WI38 (cell line): ENCODE measurements around the gene RTN4RL1.

Experiments
- H3K4me3 ChIP-seq: 2 replicates; pipeline ENCODE4 v1.5.1; 2011; ENCODE audit warnings: low read depth, mild to moderate bottlenecking, control low read depth, low read length
- TF ChIP-seq, protein P1 (sequence below): IDR thresholded peaks from 2 replicates; pipeline ENCODE4 v1.5.1; 2012; ENCODE audit warnings: low read depth, mild to moderate bottlenecking, control low read depth, low read length

The RTN4RL1 gene

DNA sequence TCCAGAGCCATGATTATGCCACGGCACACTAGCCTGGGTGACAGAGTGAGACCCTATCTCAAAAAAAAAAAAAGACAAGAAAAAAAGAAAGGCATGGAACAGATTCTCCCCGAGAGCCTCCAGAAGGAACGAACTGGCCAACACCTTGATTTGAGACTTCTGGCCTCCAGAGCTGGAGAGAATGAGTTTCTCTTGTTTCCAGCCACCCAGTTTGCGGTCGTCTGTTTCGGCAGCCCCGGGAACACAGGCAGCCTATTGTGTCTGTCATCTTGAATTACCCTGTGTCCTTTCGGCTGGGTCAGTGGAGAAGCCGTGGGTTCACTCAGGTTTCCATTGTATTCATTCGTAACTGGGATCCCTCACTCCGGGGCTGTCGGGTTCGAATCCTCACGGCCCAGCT lies 111.4 kb downstream of the RTN4RL1 start:
- no peak overlapping the region for H3K4me3 ChIP-seq
- TF ChIP-seq, protein P1, sequence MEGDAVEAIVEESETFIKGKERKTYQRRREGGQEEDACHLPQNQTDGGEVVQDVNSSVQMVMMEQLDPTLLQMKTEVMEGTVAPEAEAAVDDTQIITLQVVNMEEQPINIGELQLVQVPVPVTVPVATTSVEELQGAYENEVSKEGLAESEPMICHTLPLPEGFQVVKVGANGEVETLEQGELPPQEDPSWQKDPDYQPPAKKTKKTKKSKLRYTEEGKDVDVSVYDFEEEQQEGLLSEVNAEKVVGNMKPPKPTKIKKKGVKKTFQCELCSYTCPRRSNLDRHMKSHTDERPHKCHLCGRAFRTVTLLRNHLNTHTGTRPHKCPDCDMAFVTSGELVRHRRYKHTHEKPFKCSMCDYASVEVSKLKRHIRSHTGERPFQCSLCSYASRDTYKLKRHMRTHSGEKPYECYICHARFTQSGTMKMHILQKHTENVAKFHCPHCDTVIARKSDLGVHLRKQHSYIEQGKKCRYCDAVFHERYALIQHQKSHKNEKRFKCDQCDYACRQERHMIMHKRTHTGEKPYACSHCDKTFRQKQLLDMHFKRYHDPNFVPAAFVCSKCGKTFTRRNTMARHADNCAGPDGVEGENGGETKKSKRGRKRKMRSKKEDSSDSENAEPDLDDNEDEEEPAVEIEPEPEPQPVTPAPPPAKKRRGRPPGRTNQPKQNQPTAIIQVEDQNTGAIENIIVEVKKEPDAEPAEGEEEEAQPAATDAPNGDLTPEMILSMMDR: no peak

DNA sequence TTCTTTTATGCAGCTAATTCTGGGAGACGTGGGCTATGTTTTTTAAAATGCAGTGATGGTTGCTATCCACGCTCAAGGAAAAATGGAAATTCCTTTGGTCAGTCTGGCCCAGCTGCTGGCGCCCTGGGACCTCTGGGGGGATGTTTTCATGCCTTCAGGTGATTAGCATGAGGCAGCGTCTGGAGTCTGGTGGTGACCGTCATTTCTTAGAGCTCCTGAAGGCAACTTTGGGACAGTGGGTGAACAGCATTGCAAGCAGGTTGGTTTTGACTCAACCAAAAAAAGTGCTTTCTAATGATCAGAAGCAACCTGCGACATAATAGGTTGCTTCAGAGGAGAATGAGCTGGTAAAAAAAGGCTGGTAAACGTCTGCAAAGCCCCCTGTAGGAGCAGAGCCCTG lies 113.0 kb downstream of the RTN4RL1 start:
- TF ChIP-seq, protein P1: no peak
- no peak overlapping the region for H3K4me3 ChIP-seq

DNA sequence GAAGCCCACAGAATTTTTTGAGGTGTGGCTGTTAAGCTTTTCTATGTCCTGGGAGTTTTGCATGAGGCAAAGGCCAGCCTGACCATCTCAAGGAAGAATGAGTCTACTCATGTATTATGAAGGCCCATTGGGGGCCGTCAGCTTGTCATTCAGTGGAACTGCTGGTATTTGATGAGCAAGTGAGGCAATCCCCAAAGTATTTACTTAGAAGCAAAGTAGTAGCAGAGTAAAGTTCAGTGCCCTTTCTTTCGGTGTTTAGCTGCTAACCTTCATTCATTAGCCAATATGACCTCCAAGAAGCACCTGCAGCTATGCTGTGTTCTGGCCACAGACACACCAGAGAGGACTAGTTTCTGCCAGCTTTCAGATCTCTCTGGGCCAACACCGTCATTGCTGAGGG lies 115.1 kb downstream of the RTN4RL1 start:
- TF ChIP-seq, protein P1: no peak
- H3K4me3 ChIP-seq: no peak overlapping the region

DNA sequence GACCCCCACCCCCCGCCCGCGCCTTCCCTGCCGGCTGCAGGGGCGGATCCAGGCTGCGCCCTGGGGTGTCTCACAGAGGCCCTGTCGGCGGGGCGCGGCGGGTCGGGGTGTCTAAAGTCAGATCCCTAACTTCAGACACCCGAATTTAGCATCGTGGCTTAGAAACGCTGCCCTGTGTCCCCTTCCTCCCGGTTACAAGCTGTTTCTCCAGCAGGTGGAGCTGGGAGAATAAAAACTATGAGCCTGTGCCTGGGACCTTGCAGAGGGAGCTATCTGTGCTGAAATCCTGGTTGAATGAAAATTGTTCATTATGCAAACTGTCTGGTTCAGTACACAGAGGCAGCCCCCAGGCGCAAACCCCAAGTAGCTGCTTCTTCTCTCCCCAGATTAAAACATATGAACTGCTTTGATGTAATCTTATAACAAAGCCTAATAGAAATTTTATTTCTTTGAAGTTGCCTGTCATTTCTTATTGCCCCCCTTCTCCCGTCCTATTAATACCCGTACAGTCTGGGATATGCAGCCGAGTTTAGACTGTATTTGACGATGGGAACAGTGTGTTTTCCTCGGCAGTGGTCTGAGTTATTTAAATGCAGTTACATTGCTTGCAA lies 116.3 kb downstream of the RTN4RL1 start:
- TF ChIP-seq, protein P1: peak; percentile 69
- H3K4me3 ChIP-seq: peak overlapping the region; percentile 18; the same call in 1 of the 2 replicates

DNA sequence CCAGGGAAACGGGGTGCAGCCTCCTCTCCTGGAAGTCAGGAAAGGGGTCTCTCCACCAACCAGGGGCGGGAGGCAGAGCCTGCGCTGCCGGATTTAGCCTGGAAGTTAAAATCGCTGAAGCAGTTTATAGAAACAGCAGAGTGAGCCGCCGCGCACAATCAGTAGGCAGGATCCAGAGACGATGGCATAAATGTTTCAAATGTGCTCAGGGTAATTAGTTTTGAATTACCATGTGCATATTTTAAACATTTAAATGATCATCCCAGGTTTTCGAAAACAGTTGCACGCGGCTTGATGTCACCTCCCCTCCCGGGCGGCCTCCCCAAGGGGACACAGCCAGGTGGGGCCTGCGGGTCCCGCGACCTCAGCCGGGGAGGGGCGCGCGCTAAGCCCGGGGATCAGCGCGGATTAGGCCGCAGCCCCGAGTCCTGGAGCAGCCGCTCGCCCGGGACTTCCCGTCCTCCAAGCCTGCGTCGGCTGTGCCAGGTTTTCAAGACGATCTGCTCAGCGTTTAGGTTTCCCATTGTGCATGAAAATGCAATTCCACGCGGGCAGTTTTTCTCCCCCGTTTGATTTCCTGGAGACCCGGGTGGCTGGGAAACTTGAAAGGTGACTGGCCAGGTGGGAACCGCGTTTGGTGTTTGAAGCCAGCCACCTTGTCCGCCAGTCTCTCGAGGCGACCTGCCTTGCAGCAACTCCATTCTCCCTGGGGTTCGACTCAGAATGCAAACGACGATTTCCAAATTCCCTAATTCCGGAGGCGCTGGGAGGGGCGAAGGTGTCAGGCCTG lies 117.0 kb downstream of the RTN4RL1 start:
- H3K4me3 ChIP-seq: peak overlapping the region; percentile 18; the same call in 1 of the 2 replicates
- TF ChIP-seq, protein P1: no peak

DNA sequence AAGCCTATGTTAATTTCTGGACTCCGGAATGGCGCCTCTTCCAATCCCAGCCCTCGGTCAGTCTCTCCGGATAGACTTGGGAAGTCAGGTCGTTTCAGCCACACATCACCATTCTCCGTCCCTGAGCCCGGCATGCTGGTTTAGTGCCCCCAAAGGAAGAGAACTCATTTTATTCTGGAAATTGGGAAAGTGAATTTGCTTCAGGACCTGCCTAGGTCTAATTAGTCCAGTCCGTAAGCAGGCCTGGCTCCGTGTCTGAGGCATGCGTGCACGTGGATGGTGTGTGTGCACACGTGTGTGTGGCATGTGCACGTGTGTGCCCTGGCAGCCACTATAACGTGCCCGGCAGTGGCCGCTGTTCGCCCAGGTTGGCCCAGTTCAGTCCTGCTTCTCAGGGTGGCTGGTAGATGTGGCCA lies 117.9 kb downstream of the RTN4RL1 start:
- H3K4me3 ChIP-seq: no peak overlapping the region
- TF ChIP-seq, protein P1: no peak

DNA sequence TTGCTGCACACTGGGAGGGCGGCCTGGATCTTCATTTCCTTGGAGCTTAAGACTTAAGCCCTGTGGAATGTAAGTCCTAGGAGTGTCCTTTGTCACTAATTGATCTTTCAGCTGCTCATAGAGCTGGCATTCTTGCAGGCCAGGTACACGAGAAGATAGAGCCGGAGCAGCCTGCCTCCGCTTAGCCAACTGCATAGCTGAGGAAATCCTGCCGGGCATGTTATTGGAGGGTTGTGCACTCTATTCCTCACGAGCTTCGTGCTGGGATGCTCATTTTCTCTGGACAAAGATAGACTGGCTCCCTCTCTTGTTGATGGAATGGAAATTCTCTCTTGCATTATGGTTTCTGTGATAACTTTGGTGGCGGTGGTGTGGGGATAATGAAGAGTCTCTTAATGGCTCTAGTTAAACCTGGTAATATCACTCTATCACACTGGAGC lies 118.5 kb downstream of the RTN4RL1 start:
- TF ChIP-seq, protein P1: no peak
- H3K4me3 ChIP-seq: no peak overlapping the region
